ENCODE data around the gene ILF2.

ILF2 gene

DNA sequence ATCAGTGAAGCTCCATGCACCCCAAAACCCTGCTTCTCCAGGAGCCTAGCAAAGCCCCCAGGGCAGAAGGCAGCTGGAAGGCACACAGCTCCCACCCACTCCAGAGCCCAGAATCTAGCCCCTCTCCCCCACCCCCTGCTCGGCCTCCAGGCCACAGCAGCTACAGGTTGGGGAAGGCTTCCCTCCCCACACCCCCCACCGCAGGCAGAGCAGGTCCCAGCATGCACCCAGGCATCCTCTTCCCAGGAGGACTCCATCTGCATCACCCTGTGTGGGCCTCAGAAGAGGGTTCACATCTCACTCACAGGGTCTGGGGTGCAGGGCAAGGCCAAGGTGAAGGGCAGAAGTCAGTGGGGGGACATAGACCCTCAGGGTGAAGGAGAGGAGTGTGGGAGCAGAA lies 55.4 kb downstream of the ILF2 start:
- TF ChIP-seq, protein P1, sequence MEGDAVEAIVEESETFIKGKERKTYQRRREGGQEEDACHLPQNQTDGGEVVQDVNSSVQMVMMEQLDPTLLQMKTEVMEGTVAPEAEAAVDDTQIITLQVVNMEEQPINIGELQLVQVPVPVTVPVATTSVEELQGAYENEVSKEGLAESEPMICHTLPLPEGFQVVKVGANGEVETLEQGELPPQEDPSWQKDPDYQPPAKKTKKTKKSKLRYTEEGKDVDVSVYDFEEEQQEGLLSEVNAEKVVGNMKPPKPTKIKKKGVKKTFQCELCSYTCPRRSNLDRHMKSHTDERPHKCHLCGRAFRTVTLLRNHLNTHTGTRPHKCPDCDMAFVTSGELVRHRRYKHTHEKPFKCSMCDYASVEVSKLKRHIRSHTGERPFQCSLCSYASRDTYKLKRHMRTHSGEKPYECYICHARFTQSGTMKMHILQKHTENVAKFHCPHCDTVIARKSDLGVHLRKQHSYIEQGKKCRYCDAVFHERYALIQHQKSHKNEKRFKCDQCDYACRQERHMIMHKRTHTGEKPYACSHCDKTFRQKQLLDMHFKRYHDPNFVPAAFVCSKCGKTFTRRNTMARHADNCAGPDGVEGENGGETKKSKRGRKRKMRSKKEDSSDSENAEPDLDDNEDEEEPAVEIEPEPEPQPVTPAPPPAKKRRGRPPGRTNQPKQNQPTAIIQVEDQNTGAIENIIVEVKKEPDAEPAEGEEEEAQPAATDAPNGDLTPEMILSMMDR (IDR thresholded peaks at IDR 0.05; ENCODE audit: borderline replicate concordance, extremely low read depth, low read length, poor library complexity, severe bottlenecking), result no peak
- no peak for TF ChIP-seq EZH2 (IDR thresholded peaks at IDR 0.05; ENCODE audit: borderline replicate concordance, low read depth, low read length, severe bottlenecking)
- ATAC-seq (ENCODE audit: insufficient read depth, low read depth) (no peak), DNase-seq (no peak)
- Histone ChIP-seq H3K9me3 (ENCODE audit: insufficient read depth, low read length, severe bottlenecking) (no peaks in the 10 kb centered on the region), H3K4me1 (ENCODE audit: insufficient read depth, low read length) (no peaks in the 10 kb centered on the region), H3K4me3 (ENCODE audit: low read depth in 1 of 2, low read length in 2 of 2) (no peak overlapping the region), H4K20me1 (ENCODE audit: insufficient read depth, low read length) (no peaks in the 10 kb centered on the region; the same call in 1 of the 2 replicates), H3K36me3 (ENCODE audit: insufficient read depth, low read length) (no peaks in the 10 kb centered on the region), H3K4me2 (ENCODE audit: insufficient read depth, low read length) (no peak overlapping the region), H3K27me3 (ENCODE audit: insufficient read depth, low read length, poor library complexity) (no peaks in the 10 kb centered on the region), H2AFZ (ENCODE audit: low read depth, low read length) (no peak overlapping the region), H3K9ac (ENCODE audit: low read depth, low read length) (no peak overlapping the region), H3K79me2 (ENCODE audit: insufficient read depth, low read length) (no peaks in the 10 kb centered on the region), H3K27ac (ENCODE audit: low read length) (no peak overlapping the region)

DNA sequence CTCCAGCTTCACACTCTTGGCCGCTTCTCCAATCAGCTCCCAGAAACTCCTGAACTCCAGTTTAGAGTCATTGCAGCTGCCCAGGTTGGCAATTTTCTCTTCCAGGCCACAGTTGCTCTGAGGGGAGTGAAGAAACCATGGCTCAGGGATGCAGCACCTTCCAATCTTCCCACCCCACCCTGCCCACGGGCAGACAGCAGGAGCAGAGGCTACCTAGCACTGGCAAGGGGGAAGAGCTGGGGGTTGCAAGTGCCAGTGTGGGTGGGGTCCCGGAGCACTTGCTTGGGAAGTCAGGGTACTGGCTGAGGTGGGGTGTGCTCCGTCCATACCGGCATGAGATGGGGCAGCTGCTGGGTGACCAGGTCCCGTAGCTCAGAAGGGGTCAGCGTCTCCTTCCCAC lies 55.9 kb downstream of the ILF2 start:
- H3K4me1 ChIP-seq (ENCODE audit: insufficient read depth, low read length), result no peaks in the 10 kb centered on the region
- ATAC-seq (ENCODE audit: insufficient read depth, low read depth), result no peak
- no peaks in the 10 kb centered on the region for H3K9me3 ChIP-seq (ENCODE audit: insufficient read depth, low read length, severe bottlenecking)
- no peaks in the 10 kb centered on the region for H3K79me2 ChIP-seq (ENCODE audit: insufficient read depth, low read length)
- no peak overlapping the region for H3K4me3 ChIP-seq (ENCODE audit: low read depth in 1 of 2, low read length in 2 of 2)
- no peak overlapping the region for H3K4me2 ChIP-seq (ENCODE audit: insufficient read depth, low read length)
- H3K27ac ChIP-seq (ENCODE audit: low read length), result no peak overlapping the region
- TF ChIP-seq, protein P1 (IDR thresholded peaks at IDR 0.05; ENCODE audit: borderline replicate concordance, extremely low read depth, low read length, poor library complexity, severe bottlenecking), result no peak
- no peak for TF ChIP-seq EZH2 (IDR thresholded peaks at IDR 0.05; ENCODE audit: borderline replicate concordance, low read depth, low read length, severe bottlenecking)
- H2AFZ ChIP-seq (ENCODE audit: low read depth, low read length), result no peak overlapping the region
- no peaks in the 10 kb centered on the region for H3K36me3 ChIP-seq (ENCODE audit: insufficient read depth, low read length)
- H3K9ac ChIP-seq (ENCODE audit: low read depth, low read length), result no peak overlapping the region
- no peaks in the 10 kb centered on the region for H3K27me3 ChIP-seq (ENCODE audit: insufficient read depth, low read length, poor library complexity)
- DNase-seq, result no peak
- H4K20me1 ChIP-seq (ENCODE audit: insufficient read depth, low read length), result no peaks in the 10 kb centered on the region; the same call in 1 of the 2 replicates

DNA sequence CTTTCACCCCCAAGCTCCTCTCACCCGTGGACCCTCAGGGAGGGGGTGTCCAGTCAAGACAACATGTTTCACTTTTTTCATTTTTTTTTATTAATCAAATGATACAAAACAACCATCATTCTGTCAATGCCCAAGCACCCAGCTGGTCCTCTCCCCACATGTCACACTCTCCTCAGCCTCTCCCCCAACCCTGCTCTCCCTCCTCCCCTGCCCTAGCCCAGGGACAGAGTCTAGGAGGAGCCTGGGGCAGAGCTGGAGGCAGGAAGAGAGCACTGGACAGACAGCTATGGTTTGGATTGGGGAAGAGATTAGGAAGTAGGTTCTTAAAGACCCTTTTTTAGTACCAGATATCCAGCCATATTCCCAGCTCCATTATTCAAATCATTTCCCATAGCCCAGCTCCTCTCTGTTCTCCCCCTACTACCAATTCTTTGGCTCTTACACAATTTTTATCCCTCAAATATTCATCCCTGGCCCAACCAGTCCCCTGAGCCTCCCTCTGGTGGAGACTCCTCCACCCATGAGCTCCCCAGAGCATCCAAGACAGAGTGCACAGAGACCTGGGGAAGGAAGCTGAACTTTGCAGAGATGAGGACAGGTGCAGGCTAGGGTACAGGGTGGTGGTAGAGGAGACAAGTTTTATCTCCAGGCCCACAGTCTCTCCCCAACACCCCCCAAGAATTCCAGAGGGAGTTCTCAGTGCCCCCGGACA lies 56.4 kb downstream of the ILF2 start:
- Histone ChIP-seq H3K36me3 (ENCODE audit: insufficient read depth, low read length) (no peaks in the 10 kb centered on the region), H3K4me3 (ENCODE audit: low read depth in 1 of 2, low read length in 2 of 2) (no peak overlapping the region), H3K4me2 (ENCODE audit: insufficient read depth, low read length) (no peak overlapping the region), H4K20me1 (ENCODE audit: insufficient read depth, low read length) (no peaks in the 10 kb centered on the region; the same call in 1 of the 2 replicates), H2AFZ (ENCODE audit: low read depth, low read length) (no peak overlapping the region), H3K9ac (ENCODE audit: low read depth, low read length) (no peak overlapping the region), H3K27me3 (ENCODE audit: insufficient read depth, low read length, poor library complexity) (no peaks in the 10 kb centered on the region), H3K79me2 (ENCODE audit: insufficient read depth, low read length) (no peaks in the 10 kb centered on the region), H3K9me3 (ENCODE audit: insufficient read depth, low read length, severe bottlenecking) (no peaks in the 10 kb centered on the region), H3K27ac (ENCODE audit: low read length) (no peak overlapping the region), H3K4me1 (ENCODE audit: insufficient read depth, low read length) (no peaks in the 10 kb centered on the region)
- TF ChIP-seq EZH2 (IDR thresholded peaks at IDR 0.05; ENCODE audit: borderline replicate concordance, low read depth, low read length, severe bottlenecking), result no peak
- TF ChIP-seq, protein P1 (IDR thresholded peaks at IDR 0.05; ENCODE audit: borderline replicate concordance, extremely low read depth, low read length, poor library complexity, severe bottlenecking), result no peak
- DNase-seq, result no peak
- ATAC-seq (ENCODE audit: insufficient read depth, low read depth), result no peak

Data from DND-41 (cell line).